HG03571 (cell line): Measurements from ENCODE around the gene FOLR1.

Experiments
- ATAC-seq: cut with Tn5 transposase; IDR thresholded peaks from one replicate; pipeline ENCODE4 v1.9.1; 2021; ENCODE audit not compliant: unreplicated experiment

The FOLR1 gene

DNA sequence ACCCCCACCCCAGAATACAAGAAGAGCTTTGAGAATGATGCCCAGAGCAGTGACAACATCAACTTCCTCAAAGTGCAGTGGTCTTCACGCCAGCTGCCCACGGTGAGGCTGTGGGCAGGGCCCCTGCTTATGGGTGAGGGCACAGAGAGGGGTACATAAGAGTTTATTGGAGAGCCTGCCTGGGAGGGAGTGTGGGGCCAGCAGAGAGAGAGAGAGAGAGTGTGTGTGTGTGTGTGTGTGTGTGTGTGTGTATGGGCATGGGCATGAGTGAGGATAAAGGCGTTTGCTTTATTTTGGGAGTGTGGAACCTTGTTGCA, 42.5 kb downstream of the FOLR1 start:
- ATAC-seq, result no peak

DNA sequence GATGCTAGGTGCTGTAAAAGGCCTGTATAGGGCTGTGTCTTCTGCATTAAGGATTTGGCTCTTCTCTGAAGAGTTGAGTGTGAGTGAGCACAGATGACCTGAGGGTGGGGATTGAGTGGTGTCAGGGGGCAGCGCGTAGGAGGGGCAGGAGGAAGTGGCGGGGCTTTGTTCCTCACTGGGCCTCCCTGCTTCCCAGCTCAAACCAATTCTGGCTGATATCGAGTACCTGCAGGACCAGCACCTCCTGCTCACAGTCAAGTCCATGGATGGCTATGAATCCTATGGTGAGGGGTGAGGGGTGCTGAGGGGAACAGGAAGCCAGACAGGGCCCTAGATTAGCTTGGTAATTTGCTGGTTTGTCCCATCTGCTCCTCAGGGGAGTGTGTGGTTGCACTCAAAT, 43.0 kb downstream of the FOLR1 start:
- no peak for ATAC-seq

DNA sequence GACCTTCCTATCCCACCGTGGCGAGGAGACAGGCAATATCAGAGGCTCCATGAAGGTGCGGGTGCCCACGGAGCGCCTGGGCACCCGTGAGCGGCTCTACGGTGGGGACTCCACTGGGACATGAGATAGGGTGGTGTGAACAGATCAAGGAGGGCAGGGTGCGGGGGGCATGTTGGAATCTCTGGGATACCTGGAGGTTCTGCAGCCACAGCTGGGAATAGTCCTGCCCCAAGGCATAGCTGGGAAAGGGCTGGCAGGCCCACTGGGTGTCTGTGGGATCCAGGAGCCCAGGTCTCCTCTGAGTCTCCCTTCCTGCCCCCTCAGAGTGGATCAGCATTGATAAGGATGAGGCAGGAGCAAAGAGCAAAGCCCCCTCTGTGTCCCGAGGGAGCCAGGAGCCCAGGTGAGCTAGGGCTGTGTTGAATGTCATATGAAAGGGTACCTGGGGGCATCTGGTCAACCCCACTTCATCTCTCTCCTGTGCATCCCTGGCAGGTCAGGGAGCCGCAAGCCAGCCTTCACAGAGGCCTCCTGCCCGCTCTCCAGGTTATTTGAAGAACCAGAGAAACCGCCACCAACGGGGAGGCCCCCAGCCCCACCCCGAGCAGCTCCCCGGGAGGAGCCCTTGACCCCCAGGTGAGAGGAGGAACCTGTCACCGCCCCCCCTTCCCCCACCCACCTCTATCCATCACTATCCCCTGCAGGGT, 43.6 kb downstream of the FOLR1 start:
- no peak for ATAC-seq

GRCh38 chr11:72236083-72236697, 44.2 kb downstream of the FOLR1 start:
- ATAC-seq, result no peak

DNA sequence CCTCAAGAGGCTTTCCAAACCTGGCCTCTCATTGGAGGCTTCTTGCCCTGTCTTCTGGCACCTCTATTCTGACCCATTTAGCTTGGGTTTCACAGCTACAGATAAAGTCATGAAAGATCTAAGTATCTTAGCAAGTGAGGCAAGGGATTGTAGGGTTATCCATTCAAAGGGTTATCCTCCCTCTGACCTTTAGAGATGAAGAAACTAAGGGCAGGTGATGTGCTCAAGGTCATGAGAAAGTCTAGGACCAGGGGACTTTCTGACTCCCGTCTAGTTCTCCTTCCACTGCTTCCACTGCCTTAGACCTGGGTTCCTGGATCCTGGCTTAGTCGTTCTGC, 44.8 kb downstream of the FOLR1 start:
- ATAC-seq, result no peak

DNA sequence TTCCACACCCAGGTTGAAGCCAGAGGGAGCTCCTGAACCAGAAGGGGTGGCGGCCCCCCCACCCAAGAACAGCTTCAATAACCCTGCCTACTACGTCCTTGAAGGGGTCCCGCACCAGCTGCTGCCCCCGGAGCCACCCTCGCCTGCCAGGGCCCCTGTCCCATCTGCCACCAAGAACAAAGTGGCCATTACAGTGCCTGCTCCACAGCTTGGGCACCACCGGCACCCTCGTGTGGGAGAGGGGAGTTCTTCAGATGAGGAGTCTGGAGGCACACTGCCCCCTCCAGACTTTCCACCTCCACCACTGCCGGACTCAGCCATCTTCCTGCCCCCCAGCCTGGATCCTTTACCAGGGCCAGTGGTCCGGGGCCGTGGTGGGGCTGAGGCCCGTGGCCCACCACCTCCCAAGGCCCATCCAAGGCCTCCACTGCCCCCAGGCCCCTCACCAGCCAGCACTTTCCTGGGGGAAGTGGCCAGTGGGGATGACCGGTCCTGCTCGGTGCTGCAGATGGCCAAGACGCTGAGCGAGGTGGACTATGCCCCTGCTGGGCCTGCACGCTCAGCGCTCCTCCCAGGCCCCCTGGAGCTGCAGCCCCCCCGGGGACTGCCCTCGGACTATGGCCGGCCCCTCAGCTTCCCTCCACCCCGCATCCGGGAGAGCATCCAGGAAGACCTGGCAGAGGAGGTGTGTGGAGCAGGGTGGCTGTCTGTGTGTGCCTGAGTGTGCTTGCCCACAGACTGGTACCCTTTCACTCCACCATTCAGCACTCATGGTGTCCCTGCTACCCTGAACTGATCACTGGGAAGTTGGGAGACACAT, 45.4 kb downstream of the FOLR1 start:
- no peak for ATAC-seq

GRCh38 chr11:72238040-72238450, 46.1 kb downstream of the FOLR1 start:
- ATAC-seq, result no peak

GRCh38 chr11:72238492-72239312, 46.8 kb downstream of the FOLR1 start:
- ATAC-seq, result no peak

GRCh38 chr11:72239313-72239848, 47.4 kb downstream of the FOLR1 start:
- no peak for ATAC-seq

GRCh38 chr11:72239849-72240460, 48.0 kb downstream of the FOLR1 start:
- ATAC-seq, result no peak

DNA sequence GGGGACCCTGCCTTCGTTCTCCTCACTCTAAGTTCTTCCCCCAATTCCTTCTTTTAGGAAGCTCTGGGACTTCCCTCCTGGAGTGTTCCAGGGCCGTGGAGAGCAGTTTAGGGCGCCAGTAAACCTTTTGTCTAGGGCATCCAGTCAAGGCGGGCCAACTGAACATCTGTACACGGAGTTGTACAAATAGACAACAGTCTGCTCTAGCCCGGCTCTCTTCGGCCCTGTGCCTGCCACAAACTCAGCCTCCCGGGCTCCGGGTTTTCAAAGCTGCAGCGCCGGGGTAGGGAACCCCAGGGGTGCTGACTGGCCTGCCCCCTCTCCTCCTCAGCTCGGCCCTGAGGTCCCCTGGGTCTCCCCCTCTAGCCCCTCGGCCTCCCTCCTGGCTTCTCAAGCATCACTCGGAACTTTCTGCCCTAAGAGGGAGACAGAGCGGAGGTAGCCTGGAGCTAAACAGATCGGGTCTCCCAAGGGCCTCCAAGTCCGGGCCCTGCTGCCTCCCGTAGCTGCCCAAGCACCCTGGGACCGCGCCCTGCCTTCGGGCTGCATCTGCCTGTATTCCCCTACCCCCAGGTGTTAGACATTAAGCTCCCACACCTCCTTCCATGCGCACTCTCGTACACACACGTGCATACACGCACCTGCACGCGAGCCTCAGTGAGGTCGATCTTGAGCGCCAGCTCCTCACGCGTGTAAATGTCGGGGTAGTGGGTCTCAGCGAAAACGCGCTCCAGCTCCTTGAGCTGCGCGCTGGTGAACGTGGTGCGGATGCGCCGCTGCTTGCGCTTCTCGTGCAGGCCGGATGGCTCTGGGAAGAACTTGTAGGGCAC, 48.7 kb downstream of the FOLR1 start:
- no peak for ATAC-seq

DNA sequence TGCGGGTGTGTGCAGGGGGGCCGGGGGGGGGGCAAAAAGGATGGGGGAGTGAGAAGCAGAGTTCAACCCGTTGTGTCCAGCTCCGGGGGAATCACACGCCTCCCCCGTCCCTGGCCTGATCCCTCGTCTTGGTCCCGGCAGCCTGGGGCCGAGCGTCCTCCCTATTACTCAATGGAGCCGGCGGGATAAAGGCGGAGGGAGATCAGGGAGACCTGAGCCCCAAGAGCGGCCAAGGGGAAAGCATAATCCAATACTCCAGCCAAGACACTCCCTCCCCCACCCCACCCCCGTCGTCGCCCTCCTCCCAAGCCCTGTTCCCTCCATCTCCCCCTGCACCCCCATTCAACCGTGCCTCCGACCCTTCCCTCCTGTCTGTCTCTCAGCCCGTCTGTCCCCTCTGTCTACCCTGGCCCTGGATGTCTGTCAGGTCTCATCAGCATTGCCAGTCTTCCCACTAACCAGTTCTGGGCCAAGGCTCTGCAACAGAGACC, 49.4 kb downstream of the FOLR1 start:
- no peak for ATAC-seq

DNA sequence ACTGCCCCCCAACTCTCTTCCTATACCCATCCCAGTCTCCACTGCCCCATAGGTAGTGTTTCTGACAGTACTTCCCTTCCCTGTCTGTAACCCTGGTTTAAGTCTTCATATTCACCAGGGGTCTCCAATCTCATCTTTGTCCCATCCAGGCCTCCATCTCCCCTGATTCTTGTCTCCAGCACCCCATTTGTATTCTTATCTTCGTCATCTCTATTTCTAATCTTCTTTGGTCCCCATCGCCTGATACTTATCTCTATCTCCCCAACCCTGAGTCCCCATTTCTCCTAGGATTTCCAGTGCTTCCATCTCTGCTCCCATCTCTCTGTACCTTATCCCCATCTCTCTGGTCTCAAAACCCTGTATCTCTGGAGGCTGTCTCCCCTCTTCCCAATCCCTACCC, 50.2 kb downstream of the FOLR1 start:
- no peak for ATAC-seq

GRCh38 chr11:72243173-72244059, 51.5 kb downstream of the FOLR1 start:
- no peak for ATAC-seq

- ATAC-seq, result no peak
These were observed 52.1 kb downstream of the FOLR1 start, which contains the start of gene PHOX2A for GRCh38 chr11:72244060-72244360. PHOX2A (minus strand) TSS chr11:72244176; CDS start chr11:72244004, 172 bp downstream.

- ATAC-seq, result no peak
These were observed 52.7 kb downstream of the FOLR1 start for GRCh38 chr11:72244361-72245262.

DNA sequence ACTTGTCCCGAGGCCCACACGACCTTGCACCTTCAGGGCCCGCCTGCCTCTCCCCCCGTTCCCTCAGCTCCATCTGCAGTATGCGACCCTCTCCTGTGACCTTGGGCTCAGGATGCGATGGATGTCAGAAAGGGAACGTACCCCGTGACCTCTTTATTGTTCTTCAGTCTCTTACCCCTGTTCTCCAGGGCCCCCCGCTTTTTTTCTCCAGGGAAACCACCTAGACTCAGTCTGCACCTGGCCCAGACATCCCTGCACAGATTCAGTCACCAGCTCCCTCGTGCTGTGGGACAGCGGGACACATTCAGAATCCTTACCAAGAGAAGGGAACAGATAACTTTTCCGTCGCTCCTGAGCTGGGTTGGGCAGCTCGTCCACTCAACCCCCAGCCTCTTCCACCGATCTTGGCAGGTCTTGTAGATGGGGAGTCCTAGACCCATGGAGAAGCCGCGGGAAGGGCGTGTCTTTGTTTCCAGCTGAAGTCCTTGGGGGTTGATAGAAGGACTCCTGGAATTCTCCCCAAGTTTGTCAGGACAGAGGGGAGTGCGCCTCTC, 53.4 kb downstream of the FOLR1 start:
- no peak for ATAC-seq
